ENCODE measurements around the gene PRDM11.

The PRDM11 gene

GRCh38 chr11:45250035-45250718 is 103.7 kb downstream of the PRDM11 start:
- no peak overlapping the region for H3K4me3 ChIP-seq (ENCODE audit: severe bottlenecking)
- ATAC-seq (ENCODE audit: low read depth) (no peak), DNase-seq (ENCODE audit: low spot score) (no peak)
- no peak overlapping the region for H3K27ac ChIP-seq (ENCODE audit: poor library complexity, severe bottlenecking)
- H3K4me1 ChIP-seq (ENCODE audit: insufficient read depth, poor library complexity, severe bottlenecking): no peaks in the 10 kb centered on the region
- no peaks in the 10 kb centered on the region for H3K9me3 ChIP-seq (ENCODE audit: severe bottlenecking)
- TF ChIP-seq, protein P1, sequence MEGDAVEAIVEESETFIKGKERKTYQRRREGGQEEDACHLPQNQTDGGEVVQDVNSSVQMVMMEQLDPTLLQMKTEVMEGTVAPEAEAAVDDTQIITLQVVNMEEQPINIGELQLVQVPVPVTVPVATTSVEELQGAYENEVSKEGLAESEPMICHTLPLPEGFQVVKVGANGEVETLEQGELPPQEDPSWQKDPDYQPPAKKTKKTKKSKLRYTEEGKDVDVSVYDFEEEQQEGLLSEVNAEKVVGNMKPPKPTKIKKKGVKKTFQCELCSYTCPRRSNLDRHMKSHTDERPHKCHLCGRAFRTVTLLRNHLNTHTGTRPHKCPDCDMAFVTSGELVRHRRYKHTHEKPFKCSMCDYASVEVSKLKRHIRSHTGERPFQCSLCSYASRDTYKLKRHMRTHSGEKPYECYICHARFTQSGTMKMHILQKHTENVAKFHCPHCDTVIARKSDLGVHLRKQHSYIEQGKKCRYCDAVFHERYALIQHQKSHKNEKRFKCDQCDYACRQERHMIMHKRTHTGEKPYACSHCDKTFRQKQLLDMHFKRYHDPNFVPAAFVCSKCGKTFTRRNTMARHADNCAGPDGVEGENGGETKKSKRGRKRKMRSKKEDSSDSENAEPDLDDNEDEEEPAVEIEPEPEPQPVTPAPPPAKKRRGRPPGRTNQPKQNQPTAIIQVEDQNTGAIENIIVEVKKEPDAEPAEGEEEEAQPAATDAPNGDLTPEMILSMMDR (IDR thresholded peaks at IDR 0.05; ENCODE audit: poor library complexity, severe bottlenecking): no peak
- H3K27me3 ChIP-seq (ENCODE audit: insufficient read depth, poor library complexity, severe bottlenecking): no peaks in the 10 kb centered on the region
- no peaks in the 10 kb centered on the region for H3K36me3 ChIP-seq (ENCODE audit: low read depth)

DNA sequence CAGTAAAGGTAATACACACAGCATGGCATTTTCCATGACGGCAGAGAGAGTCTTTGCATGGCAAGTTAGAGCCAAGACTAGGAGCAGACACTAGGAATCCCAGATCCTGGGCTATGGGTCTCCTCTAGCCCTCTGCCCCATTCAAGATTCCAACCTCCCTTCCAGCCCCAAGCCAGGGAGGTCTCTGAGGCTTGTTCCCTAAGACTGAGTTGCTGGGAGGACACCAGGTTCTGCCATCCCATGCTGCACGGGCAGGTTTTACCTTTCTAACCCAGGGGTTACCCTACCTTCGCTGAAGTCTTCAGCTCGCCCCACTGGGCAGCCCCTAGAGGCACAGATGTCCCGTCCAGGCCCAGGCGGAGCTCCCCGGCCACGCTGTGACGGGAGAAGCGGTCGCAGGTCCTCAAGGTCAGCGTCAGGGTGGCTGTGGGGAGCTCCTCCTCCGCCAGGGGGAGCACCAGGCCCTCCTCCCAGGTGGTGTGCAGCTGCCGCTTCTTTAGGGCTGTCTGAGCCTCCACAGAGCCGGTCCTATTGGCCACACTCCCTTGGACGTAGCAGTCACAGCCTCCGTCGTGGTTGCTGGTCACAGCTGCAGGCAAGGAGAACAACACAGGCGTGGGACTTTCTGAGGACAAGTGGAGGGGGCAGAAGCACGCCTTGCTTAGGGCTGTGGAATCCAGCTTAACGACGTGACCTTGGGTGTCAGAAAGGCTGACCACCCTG is 105.9 kb downstream of the PRDM11 start:
- Histone ChIP-seq H3K27me3 (ENCODE audit: insufficient read depth, poor library complexity, severe bottlenecking) (no peaks in the 10 kb centered on the region), H3K27ac (ENCODE audit: poor library complexity, severe bottlenecking) (no peak overlapping the region), H3K4me1 (ENCODE audit: insufficient read depth, poor library complexity, severe bottlenecking) (no peaks in the 10 kb centered on the region), H3K9me3 (ENCODE audit: severe bottlenecking) (no peaks in the 10 kb centered on the region), H3K36me3 (ENCODE audit: low read depth) (no peaks in the 10 kb centered on the region), H3K4me3 (ENCODE audit: severe bottlenecking) (no peak overlapping the region)
- DNase-seq (ENCODE audit: low spot score): no peak
- TF ChIP-seq, protein P1 (IDR thresholded peaks at IDR 0.05; ENCODE audit: poor library complexity, severe bottlenecking): peak; percentile 52
- peak; percentile 61 for ATAC-seq (ENCODE audit: low read depth)

DNA sequence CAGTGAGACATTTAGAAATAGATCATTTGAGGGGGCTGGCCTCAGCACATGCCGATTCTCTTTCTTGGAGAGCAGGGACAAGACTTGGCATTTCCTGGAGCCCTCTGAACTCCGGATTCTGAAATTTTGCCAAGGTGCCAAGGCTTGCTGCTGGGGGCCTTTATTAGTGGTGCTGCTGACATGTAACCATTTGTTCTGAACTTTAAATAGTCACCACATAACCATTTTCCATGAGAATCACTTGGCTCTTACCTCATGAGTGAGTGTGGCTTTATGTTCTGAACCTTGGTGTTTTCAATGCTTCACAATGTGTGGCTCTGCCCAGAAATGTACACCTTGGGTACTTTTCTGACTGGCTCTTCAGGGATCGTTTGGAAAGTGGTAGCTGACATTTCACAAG is 106.4 kb downstream of the PRDM11 start:
- no peaks in the 10 kb centered on the region for H3K27me3 ChIP-seq (ENCODE audit: insufficient read depth, poor library complexity, severe bottlenecking)
- no peak overlapping the region for H3K27ac ChIP-seq (ENCODE audit: poor library complexity, severe bottlenecking)
- no peak for DNase-seq (ENCODE audit: low spot score)

GRCh38 chr11:45253640-45254039 is 107.2 kb downstream of the PRDM11 start:
- no peak overlapping the region for H3K27ac ChIP-seq (ENCODE audit: poor library complexity, severe bottlenecking)
- DNase-seq (ENCODE audit: low spot score) (no peak), ATAC-seq (ENCODE audit: low read depth) (no peak)

More for the DNA sequence above, 106.4 kb downstream of the PRDM11 start:
- ATAC-seq (ENCODE audit: low read depth): no peak
- Histone ChIP-seq H3K9me3 (ENCODE audit: severe bottlenecking) (no peaks in the 10 kb centered on the region), H3K4me1 (ENCODE audit: insufficient read depth, poor library complexity, severe bottlenecking) (no peaks in the 10 kb centered on the region), H3K4me3 (ENCODE audit: severe bottlenecking) (no peak overlapping the region), H3K36me3 (ENCODE audit: low read depth) (no peaks in the 10 kb centered on the region)
- TF ChIP-seq, protein P1 (IDR thresholded peaks at IDR 0.05; ENCODE audit: poor library complexity, severe bottlenecking): no peak

More at GRCh38 chr11:45253640-45254039, 107.2 kb downstream of the PRDM11 start:
- Histone ChIP-seq H3K36me3 (ENCODE audit: low read depth) (no peaks in the 10 kb centered on the region), H3K27me3 (ENCODE audit: insufficient read depth, poor library complexity, severe bottlenecking) (no peaks in the 10 kb centered on the region), H3K9me3 (ENCODE audit: severe bottlenecking) (no peaks in the 10 kb centered on the region), H3K4me1 (ENCODE audit: insufficient read depth, poor library complexity, severe bottlenecking) (no peaks in the 10 kb centered on the region), H3K4me3 (ENCODE audit: severe bottlenecking) (no peak overlapping the region)
- TF ChIP-seq, protein P1 (IDR thresholded peaks at IDR 0.05; ENCODE audit: poor library complexity, severe bottlenecking): no peak

All from RWPE2 (cell line).